H9 (cell line): Measurements from ENCODE around the gene CPNE7. TPM values are rescaled to one million over a fixed set of nuclear protein-coding genes. Genes with fewer than 3 reads are reported as not detected.

Experiments
- DNase-seq: peaks from one replicate; pipeline ENCODE4 v3.0.0-alpha.2; 2017
- H2AFZ ChIP-seq: one replicate; pipeline ENCODE4 v1.6.1; 2013; ENCODE audit warnings: mild to moderate bottlenecking, low read length, control low read depth, moderate library complexity
- H2AK5ac ChIP-seq: 2 replicates; pipeline ENCODE4 v1.6.1; 2013; ENCODE audit warnings: low read length, control low read depth, mixed read lengths; ENCODE audit not compliant: insufficient read length
- H2BK120ac ChIP-seq: one replicate; pipeline ENCODE4 v1.6.1; 2013; ENCODE audit warnings: low read depth, mild to moderate bottlenecking, low read length, control low read depth, inconsistent platforms; ENCODE audit not compliant: poor library complexity, severe bottlenecking
- H2BK12ac ChIP-seq: 2 replicates; pipeline ENCODE4 v1.6.1; 2013; ENCODE audit warnings: low read length, control low read depth, mixed read lengths, low read depth; ENCODE audit not compliant: insufficient read length
- H2BK15ac ChIP-seq: 2 replicates; pipeline ENCODE4 v1.6.1; 2013; ENCODE audit warnings: low read depth, low read length, control low read depth
- H2BK20ac ChIP-seq: one replicate; pipeline ENCODE4 v1.6.1; 2013; ENCODE audit warnings: low read depth, mild to moderate bottlenecking, low read length, control low read depth, inconsistent platforms; ENCODE audit not compliant: poor library complexity, severe bottlenecking
- H2BK5ac ChIP-seq: 2 replicates; pipeline ENCODE4 v1.6.1; 2013; ENCODE audit warnings: low read length, control low read depth, mixed read lengths; ENCODE audit not compliant: insufficient read length
- H3K14ac ChIP-seq: 2 replicates; pipeline ENCODE4 v1.6.1; 2013; ENCODE audit warnings: low read length, control low read depth; ENCODE audit not compliant: insufficient read depth
- H3K18ac ChIP-seq: 2 replicates; pipeline ENCODE4 v1.6.1; 2013; ENCODE audit warnings: low read depth, mild to moderate bottlenecking, mixed read lengths, low read length, control low read depth; ENCODE audit not compliant: insufficient read length
- H3K23ac ChIP-seq: 2 replicates; pipeline ENCODE4 v1.6.1; 2013; ENCODE audit warnings: low read length, control low read depth, mixed read lengths, low read depth; ENCODE audit not compliant: insufficient read length
- H3K23me2 ChIP-seq: 2 replicates; pipeline ENCODE4 v1.6.1; 2013; ENCODE audit warnings: low read depth, mild to moderate bottlenecking, mixed read lengths, low read length, control low read depth; ENCODE audit not compliant: insufficient read length, poor library complexity, severe bottlenecking
- H3K27ac ChIP-seq: 2 replicates; pipeline ENCODE4 v1.5.1; 2013; ENCODE audit warnings: low read length, control low read depth, mixed read lengths, low read depth; ENCODE audit not compliant: insufficient read length
- H3K27me3 ChIP-seq: 2 replicates; pipeline ENCODE4 v1.6.1; 2013; ENCODE audit warnings: low read length, control low read depth, inconsistent platforms; ENCODE audit not compliant: insufficient read depth
- H3K4ac ChIP-seq: 2 replicates; pipeline ENCODE4 v1.6.1; 2013; ENCODE audit warnings: low read depth, mild to moderate bottlenecking, control low read depth, inconsistent platforms, low read length, moderate library complexity
- H3K4me1 ChIP-seq: 2 replicates; pipeline ENCODE4 v1.6.1; 2013; ENCODE audit warnings: low read length, control low read depth, inconsistent platforms; ENCODE audit not compliant: insufficient read depth
- H3K4me2 ChIP-seq: 2 replicates; pipeline ENCODE4 v1.6.1; 2013; ENCODE audit warnings: low read length, control low read depth, mixed read lengths; ENCODE audit not compliant: insufficient read length, insufficient read depth
- H3K56ac ChIP-seq: 2 replicates; pipeline ENCODE4 v1.6.1; 2013; ENCODE audit warnings: low read depth, mild to moderate bottlenecking, mixed read lengths, low read length, control low read depth; ENCODE audit not compliant: insufficient read length
- H3K79me1 ChIP-seq: 2 replicates; pipeline ENCODE4 v1.6.1; 2013; ENCODE audit warnings: low read depth, mild to moderate bottlenecking, moderate library complexity, low read length, control low read depth, inconsistent platforms; ENCODE audit not compliant: insufficient read depth, poor library complexity, severe bottlenecking
- H3K79me2 ChIP-seq: 2 replicates; pipeline ENCODE4 v1.6.1; 2013; ENCODE audit warnings: low read length, control low read depth, inconsistent platforms; ENCODE audit not compliant: insufficient read depth
- H3K9ac ChIP-seq: 2 replicates; pipeline ENCODE4 v1.6.1; 2013; ENCODE audit warnings: low read length, control low read depth, mixed read lengths; ENCODE audit not compliant: insufficient read length; ENCODE audit errors: extremely low read depth
- H3K9me3 ChIP-seq: one replicate; pipeline ENCODE4 v1.6.1; 2013; ENCODE audit warnings: low read depth, low read length, inconsistent platforms; ENCODE audit not compliant: control insufficient read depth
- H3T11ph ChIP-seq: one replicate; pipeline ENCODE4 v1.6.1; 2013; ENCODE audit warnings: mild to moderate bottlenecking, low read length, control low read depth, inconsistent platforms
- H4K20me1 ChIP-seq: one replicate; pipeline ENCODE4 v1.6.1; 2013; ENCODE audit not compliant: control insufficient read depth, insufficient read length, insufficient read depth
- H4K5ac ChIP-seq: 2 replicates; pipeline ENCODE4 v1.6.1; 2013; ENCODE audit warnings: low read depth, mild to moderate bottlenecking, mixed read lengths, low read length, control low read depth; ENCODE audit not compliant: insufficient read length
- H4K8ac ChIP-seq: replicated peaks from 2 replicates; pipeline ENCODE4 v1.6.1; 2013; ENCODE audit warnings: low read length, control low read depth, mixed read lengths, low read depth; ENCODE audit not compliant: insufficient read length
- H4K91ac ChIP-seq: 2 replicates; pipeline ENCODE4 v1.6.1; 2013; ENCODE audit warnings: low read depth, mild to moderate bottlenecking, moderate library complexity, mixed read lengths, low read length, control low read depth; ENCODE audit not compliant: insufficient read length
- H3K27ac Mint-ChIP-seq, 3 experiments: 2 replicates in 2 of 3; 3 replicates in 1 of 3; pipeline ENCODE4 v1.8.0; 2020 to 2021; ENCODE audit warnings: mixed read lengths in 3 of 3, mild to moderate bottlenecking in 1 of 3, moderate library complexity in 1 of 3
- H3K27me3 Mint-ChIP-seq: 2 replicates; pipeline ENCODE4 v1.8.0; 2021; ENCODE audit warnings: low read depth, mild to moderate bottlenecking, moderate library complexity, mixed read lengths
- H3K36me3 Mint-ChIP-seq, 3 experiments: 2 replicates in 2 of 3; 3 replicates in 1 of 3; pipeline ENCODE4 v1.8.0; 2020 to 2021; ENCODE audit warnings: low read depth in 3 of 3, mixed read lengths in 3 of 3; ENCODE audit not compliant: insufficient read depth in 1 of 3
- H3K4me1 Mint-ChIP-seq, 2 experiments: 2 replicates each; pipeline ENCODE4 v1.8.0; 2020; ENCODE audit warnings: mixed read lengths in 2 of 2
- H3K4me3 Mint-ChIP-seq, 2 experiments: 2 replicates in 1 of 2; 3 replicates in 1 of 2; pipeline ENCODE4 v1.8.0; 2020 to 2021; ENCODE audit warnings: mild to moderate bottlenecking in 2 of 2, mixed read lengths in 2 of 2, moderate library complexity in 1 of 2
- H3K9me3 Mint-ChIP-seq, 2 experiments: 2 replicates in 1 of 2; 3 replicates in 1 of 2; pipeline ENCODE4 v1.8.0; 2020; ENCODE audit warnings: mild to moderate bottlenecking in 2 of 2, mixed read lengths in 2 of 2, moderate library complexity in 1 of 2
- WGBS: extraction: QIAGEN DNeasy Blood & Tissue Kit; methylation state at CpG from one replicate; pipeline ENCODE4 v1.1.7; 2013; ENCODE audit warnings: missing lambda C conversion rate, low lambda C conversion rate, mixed read lengths; ENCODE audit not compliant: insufficient read length; ENCODE audit errors: extremely low coverage; 5-methylcytosine and 5-hydroxymethylcytosine counted together
- total RNA-seq: library from RNA; stranded (reverse); gene quantifications from 2 replicates; pipeline ENCODE4 v1.2.1, GENCODE V29; 2021
- TF ChIP-seq, protein P1 (sequence below): fragments of 200-600 bp; sonication (generic); conservative IDR thresholded peaks from 3 replicates; pipeline ENCODE4 v1.8.0; 2021; ENCODE audit warnings: antibody characterized with exemption, mild to moderate bottlenecking

CPNE7 gene
- total RNA-seq, 1 experiment from 2014 or later, result 23.4 TPM

DNA sequence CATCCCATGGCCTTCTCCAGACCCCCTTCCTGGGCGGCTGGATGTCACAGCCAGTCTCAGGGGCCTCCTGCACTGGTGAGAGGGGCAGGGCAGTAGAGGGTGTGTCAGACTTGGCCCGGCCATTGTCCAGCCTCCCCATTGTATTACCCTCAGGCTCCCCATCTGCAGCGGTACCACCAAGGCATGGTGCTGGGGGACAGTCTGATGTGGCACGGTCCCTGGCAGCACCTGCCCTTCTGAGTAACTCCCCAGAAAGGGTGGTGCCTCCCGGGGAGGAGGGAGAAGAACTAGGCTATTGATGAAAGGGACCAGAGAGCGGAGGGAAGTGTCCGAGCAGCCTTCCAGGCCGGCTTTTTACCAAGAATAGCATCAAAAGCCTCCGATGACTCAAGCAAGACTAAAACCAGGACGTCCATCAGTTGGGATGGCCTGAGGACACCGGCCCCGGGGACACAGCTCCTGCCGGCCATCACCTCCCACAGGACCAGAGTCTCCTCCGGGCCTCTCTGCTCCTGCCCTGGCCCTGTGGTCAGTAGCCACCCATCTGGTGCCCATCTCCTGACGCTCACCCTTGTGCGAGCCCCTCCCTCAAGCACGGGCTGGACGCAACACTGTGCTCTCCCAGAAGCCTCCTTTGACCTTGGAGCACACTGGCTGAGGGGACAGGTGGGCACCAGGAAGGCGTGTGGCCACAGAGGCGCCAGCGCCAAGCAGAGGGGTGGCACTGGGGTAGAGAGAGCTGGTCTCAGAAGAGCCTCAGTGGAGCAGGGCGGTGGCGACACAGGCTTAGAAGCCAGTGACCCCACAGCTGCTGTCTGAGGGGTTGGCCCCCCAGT lies 5.8 kb upstream of the CPNE7 start:
- no peak for DNase-seq
- H4K8ac ChIP-seq, result no peak overlapping the region
- no CpG with 5 or more reads among the region's 23 CpGs for WGBS
- no peak overlapping the region for H3K4me2 ChIP-seq
- no peak overlapping the region for H2BK12ac ChIP-seq
- H3K79me1 ChIP-seq, result no peaks in the 10 kb centered on the region
- H2BK120ac ChIP-seq, result no peak overlapping the region
- H3K23me2 ChIP-seq, result peaks cover 7% of the 10 kb centered on the region
- H2BK15ac ChIP-seq, result no peak overlapping the region
- no peak overlapping the region for H3K14ac ChIP-seq
- no peaks in the 10 kb centered on the region for H4K20me1 ChIP-seq
- H3K36me3 Mint-ChIP-seq, result peaks cover 0 to 10% (median 0%) of the 10 kb centered on the region in 3 experiments; a peak in 2 of 7 replicates
- H2BK5ac ChIP-seq, result no peak overlapping the region
- H3T11ph ChIP-seq, result no peak overlapping the region
- H3K18ac ChIP-seq, result no peak overlapping the region
- no peak overlapping the region for H3K9ac ChIP-seq
- no peaks in the 10 kb centered on the region for H3K9me3 ChIP-seq
- H3K27ac ChIP-seq, result no peak overlapping the region
- no peaks in the 10 kb centered on the region for H3K4me1 ChIP-seq
- H3K56ac ChIP-seq, result no peak overlapping the region
- H3K79me2 ChIP-seq, result no peaks in the 10 kb centered on the region
- no peak overlapping the region for H3K4me3 Mint-ChIP-seq
- no peaks in the 10 kb centered on the region for H3K9me3 Mint-ChIP-seq
- peaks cover 16 to 19% of the 10 kb centered on the region in 2 experiments for H3K4me1 Mint-ChIP-seq
- no peak overlapping the region for H3K27ac Mint-ChIP-seq
- peaks cover 28% of the 10 kb centered on the region for H3K27me3 Mint-ChIP-seq
- TF ChIP-seq, protein P1, sequence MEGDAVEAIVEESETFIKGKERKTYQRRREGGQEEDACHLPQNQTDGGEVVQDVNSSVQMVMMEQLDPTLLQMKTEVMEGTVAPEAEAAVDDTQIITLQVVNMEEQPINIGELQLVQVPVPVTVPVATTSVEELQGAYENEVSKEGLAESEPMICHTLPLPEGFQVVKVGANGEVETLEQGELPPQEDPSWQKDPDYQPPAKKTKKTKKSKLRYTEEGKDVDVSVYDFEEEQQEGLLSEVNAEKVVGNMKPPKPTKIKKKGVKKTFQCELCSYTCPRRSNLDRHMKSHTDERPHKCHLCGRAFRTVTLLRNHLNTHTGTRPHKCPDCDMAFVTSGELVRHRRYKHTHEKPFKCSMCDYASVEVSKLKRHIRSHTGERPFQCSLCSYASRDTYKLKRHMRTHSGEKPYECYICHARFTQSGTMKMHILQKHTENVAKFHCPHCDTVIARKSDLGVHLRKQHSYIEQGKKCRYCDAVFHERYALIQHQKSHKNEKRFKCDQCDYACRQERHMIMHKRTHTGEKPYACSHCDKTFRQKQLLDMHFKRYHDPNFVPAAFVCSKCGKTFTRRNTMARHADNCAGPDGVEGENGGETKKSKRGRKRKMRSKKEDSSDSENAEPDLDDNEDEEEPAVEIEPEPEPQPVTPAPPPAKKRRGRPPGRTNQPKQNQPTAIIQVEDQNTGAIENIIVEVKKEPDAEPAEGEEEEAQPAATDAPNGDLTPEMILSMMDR, result no peak
- no peak overlapping the region for H2BK20ac ChIP-seq
- no peaks in the 10 kb centered on the region for H3K27me3 ChIP-seq
- H4K91ac ChIP-seq, result no peak overlapping the region
- H4K5ac ChIP-seq, result no peak overlapping the region
- H3K4ac ChIP-seq, result no peak overlapping the region
- H2AK5ac ChIP-seq, result no peak overlapping the region
- H2AFZ ChIP-seq, result no peak overlapping the region
- H3K23ac ChIP-seq, result no peak overlapping the region
